B cell (primary cell): ENCODE results near the gene COG8. TPM values are rescaled to one million over a fixed set of nuclear protein-coding genes. Genes with fewer than 3 reads are reported as not detected.

Experiments
- ATAC-seq: fragments of 200-7000 bp; cut with Tn5 transposase; one replicate; pipeline ENCODE4 v1.10.0; 2021; ENCODE audit warnings: low read depth, mild to moderate bottlenecking, moderate number of reproducible peaks, moderate library complexity
- CTCF ChIA-PET: fragments of 350-600 bp; sonication (Branson Sonifier 250); formaldehyde crosslinking; loops from one replicate; lab custom pipeline; 2021; ENCODE audit warnings: antibody characterized with exemption, inconsistent platforms; lab: Charles Lee
- POLR2A ChIA-PET: fragments of 350-600 bp; sonication (Branson Sonifier 250); formaldehyde crosslinking; loops from one replicate; lab custom pipeline; 2021; ENCODE audit warnings: antibody characterized with exemption; lab: Charles Lee
- DNase-seq: peaks from one replicate; pipeline ENCODE4 v3.0.0; 2013
- H2AFZ ChIP-seq: 2 replicates; pipeline ENCODE4 v1.6.1; 2012; ENCODE audit warnings: mild to moderate bottlenecking, low read depth, low read length; ENCODE audit not compliant: insufficient read depth, poor library complexity, severe bottlenecking
- H3K27ac ChIP-seq, 2 donors: 1 replicate in 1 of 2; 2 replicates in 1 of 2; pipeline ENCODE4 v1.5.1; 2012 to 2013; ENCODE audit warnings: low read length in 2 of 2, mild to moderate bottlenecking in 2 of 2, moderate library complexity in 1 of 2
- H3K27me3 ChIP-seq, 4 experiments: fragments of 200-600 bp in 1 of 4; sonication (generic) in 1 of 4; replicated peaks in 1 of 4; 1 replicate in 2 of 4; 2 replicates in 2 of 4; pipeline versions ENCODE4 v1.6.1 to v1.7.0; 2013 to 2016; ENCODE audit warnings: low read length in 3 of 4, mild to moderate bottlenecking in 2 of 4, mixed read lengths in 1 of 4, moderate library complexity in 1 of 4; ENCODE audit not compliant: insufficient read depth in 4 of 4, control insufficient read depth in 3 of 4; ENCODE audit errors: control extremely low read depth in 1 of 4
- H3K36me3 ChIP-seq, 2 experiments: replicated peaks in 1 of 2; 1 replicate in 1 of 2; 2 replicates in 1 of 2; pipeline versions ENCODE4 v1.6.1 to v1.7.1; 2013; ENCODE audit warnings: low read length in 1 of 2; ENCODE audit not compliant: insufficient read depth in 2 of 2, control insufficient read depth in 1 of 2; ENCODE audit errors: control extremely low read depth in 1 of 2, extremely low read depth in 1 of 2
- H3K4me1 ChIP-seq, 2 donors: fragments of 200-600 bp in 1 of 2; sonication (generic) in 1 of 2; 1 replicate in 1 of 2; 2 replicates in 1 of 2; pipeline versions ENCODE4 v1.5.1 to v1.6.1; 2013 to 2017; ENCODE audit warnings: low read length in 2 of 2; ENCODE audit not compliant: control insufficient read depth in 2 of 2, insufficient read depth in 2 of 2
- H3K4me2 ChIP-seq: replicated peaks from 2 replicates; pipeline ENCODE3; 2012; ENCODE audit warnings: mild to moderate bottlenecking, low read depth, low read length; ENCODE audit not compliant: poor library complexity, severe bottlenecking
- H3K4me3 ChIP-seq, 5 experiments: fragments of 200-600 bp in 1 of 5; sonication (generic) in 1 of 5; 1 replicate in 3 of 5; 2 replicates in 2 of 5; pipeline versions ENCODE4 v1.5.1 to v1.7.0; 2011 to 2016; ENCODE audit warnings: low read length in 4 of 5, mild to moderate bottlenecking in 4 of 5, low read depth in 2 of 5, control low read depth in 1 of 5, moderate library complexity in 1 of 5; ENCODE audit not compliant: insufficient read depth in 1 of 5; ENCODE audit errors: control extremely low read depth in 1 of 5, extremely low read depth in 1 of 5
- H3K79me2 ChIP-seq: fragments of 200-600 bp; sonication (generic); one replicate; pipeline ENCODE4 v1.6.0; 2016; ENCODE audit warnings: low read length; ENCODE audit not compliant: control insufficient read depth, insufficient read depth
- H3K9ac ChIP-seq: fragments of 200-600 bp; sonication (generic); 2 replicates; pipeline ENCODE4 v1.6.1; 2017; ENCODE audit warnings: mild to moderate bottlenecking, low read length, moderate library complexity
- H3K9me3 ChIP-seq, 3 donors: one replicate each; pipeline versions ENCODE4 v1.6.1 to v1.7.1; 2013; ENCODE audit warnings: low read length in 2 of 3; ENCODE audit not compliant: control insufficient read depth in 2 of 3, insufficient read depth in 1 of 3; ENCODE audit errors: control extremely low read depth in 1 of 3
- H4K20me1 ChIP-seq: 2 replicates; pipeline ENCODE4 v1.6.0; 2012; ENCODE audit warnings: mild to moderate bottlenecking, low read length; ENCODE audit not compliant: insufficient read depth, control insufficient read depth, poor library complexity, severe bottlenecking
- H3K27ac Mint-ChIP-seq: one replicate; pipeline ENCODE4 v1.8.0; 2021; ENCODE audit warnings: mixed read lengths
- H3K27me3 Mint-ChIP-seq: one replicate; pipeline ENCODE4 v1.8.0; 2021; ENCODE audit warnings: mixed read lengths
- H3K4me1 Mint-ChIP-seq: one replicate; pipeline ENCODE4 v1.8.0; 2021; ENCODE audit warnings: mixed read lengths
- H3K4me3 Mint-ChIP-seq: one replicate; pipeline ENCODE4 v1.8.0; 2021; ENCODE audit warnings: mixed read lengths
- H3K9me3 Mint-ChIP-seq: one replicate; pipeline ENCODE4 v1.8.0; 2022; ENCODE audit warnings: mixed read lengths; ENCODE audit not compliant: insufficient read depth
- EZH2 ChIP-seq: IDR thresholded peaks from 2 replicates; pipeline ENCODE4 v1.6.1; 2012; ENCODE audit warnings: borderline replicate concordance, low read depth, mild to moderate bottlenecking, moderate library complexity, low read length; ENCODE audit not compliant: insufficient read depth, poor library complexity, severe bottlenecking
- WGBS: methylation state at CpG from one replicate; pipeline ENCODE4 v1.1.5; 2013; ENCODE audit warnings: missing lambda C conversion rate; ENCODE audit not compliant: insufficient coverage; 5-methylcytosine and 5-hydroxymethylcytosine counted together
- intact Hi-C: fragments of 100-400 bp; cut with micrococcal nuclease; formaldehyde crosslinking; loops from one replicate; pipeline ENCODE4 v1.10.0; 2022
- polyA plus RNA-seq: library from polyadenylated mRNA; depleted of rRNA; stranded (reverse); fragments of >200 nt; gene quantifications from 2 replicates; pipeline ENCODE4 v1.2.3, GENCODE V29; 2012
- total RNA-seq, 2 donors: library from RNA; stranded (reverse); fragments of 120-200 nt in 1 of 2; gene quantifications; 1 replicate in 1 of 2; 2 replicates in 1 of 2; pipeline versions ENCODE4 v1.2.3 to v1.2.4, GENCODE V29; 2013 to 2022
- TF ChIP-seq, protein P1 (sequence below): fragments of 200-600 bp; IDR thresholded peaks from one replicate; pipeline ENCODE4 v1.8.0; 2022; ENCODE audit warnings: antibody characterized with exemption, mild to moderate bottlenecking

The COG8 gene
- total and polyA plus RNA-seq, 2 donors (not counting 1 experiment from before 2014, with no cell fraction given): 34.4 to 61.6 TPM

- Mint-ChIP-seq H3K4me3 (peak overlapping the region; percentile 99), H3K9me3 (no peaks in the 10 kb centered on the region), H3K27me3 (no peaks in the 10 kb centered on the region), H3K4me1 (peaks cover 24% of the 10 kb centered on the region), H3K27ac (peak overlapping the region; percentile 94)
- Histone ChIP-seq H3K27me3 (no peaks in the 10 kb centered on the region), H3K4me1 (peaks cover 10 to 23% of the 10 kb centered on the region in 2 donors), H3K4me2 (peak overlapping the region; percentile 94), H2AFZ (peak overlapping the region; percentile 84), H3K27ac (peak overlapping the region; percentile 46 to 84), H3K36me3 (peaks cover 2 to 27% of the 10 kb centered on the region in 2 experiments), H3K4me3 (peak overlapping the region; percentile 55 to 82 (median 64)), H3K9me3 (peaks cover 0 to 6% (median 0%) of the 10 kb centered on the region in 3 donors), H4K20me1 (peaks cover 47% of the 10 kb centered on the region), H3K79me2 (peaks cover 53% of the 10 kb centered on the region), H3K9ac (peak overlapping the region; percentile 88)
- intact Hi-C loops: loop anchor here (1.0 to 10.0 kb wide), 7 partner anchors 16 to 777 kb away; partner anchors contain the start of genes COG8, CYB5B, NIP7 and PDF
- no peak for TF ChIP-seq EZH2
- TF ChIP-seq, protein P1, sequence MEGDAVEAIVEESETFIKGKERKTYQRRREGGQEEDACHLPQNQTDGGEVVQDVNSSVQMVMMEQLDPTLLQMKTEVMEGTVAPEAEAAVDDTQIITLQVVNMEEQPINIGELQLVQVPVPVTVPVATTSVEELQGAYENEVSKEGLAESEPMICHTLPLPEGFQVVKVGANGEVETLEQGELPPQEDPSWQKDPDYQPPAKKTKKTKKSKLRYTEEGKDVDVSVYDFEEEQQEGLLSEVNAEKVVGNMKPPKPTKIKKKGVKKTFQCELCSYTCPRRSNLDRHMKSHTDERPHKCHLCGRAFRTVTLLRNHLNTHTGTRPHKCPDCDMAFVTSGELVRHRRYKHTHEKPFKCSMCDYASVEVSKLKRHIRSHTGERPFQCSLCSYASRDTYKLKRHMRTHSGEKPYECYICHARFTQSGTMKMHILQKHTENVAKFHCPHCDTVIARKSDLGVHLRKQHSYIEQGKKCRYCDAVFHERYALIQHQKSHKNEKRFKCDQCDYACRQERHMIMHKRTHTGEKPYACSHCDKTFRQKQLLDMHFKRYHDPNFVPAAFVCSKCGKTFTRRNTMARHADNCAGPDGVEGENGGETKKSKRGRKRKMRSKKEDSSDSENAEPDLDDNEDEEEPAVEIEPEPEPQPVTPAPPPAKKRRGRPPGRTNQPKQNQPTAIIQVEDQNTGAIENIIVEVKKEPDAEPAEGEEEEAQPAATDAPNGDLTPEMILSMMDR: no peak
- ATAC-seq (peak; percentile 25), DNase-seq (no peak)
- POLR2A ChIA-PET: interaction anchor here (0.6 kb wide), 2 partner anchors 25 to 1191 kb away, joined by 5 to 9 read pairs; no protein-coding TSS in a partner anchor
- CTCF ChIA-PET: interaction anchor here (0.7 to 1.9 kb wide), 7 partner anchors 16 to 161 kb away, joined by 3 to 5 read pairs (median 3); partner anchors contain the start of genes COG8 and PDF
- WGBS: 2% methylated on average over 59 of the region's 59 CpGs
Observed at GRCh38 chr16:69311533-69312387, 27.6 kb downstream of the COG8 start.
